H9 (cell line): Measurements from ENCODE around the gene PGLYRP2. TPM values are rescaled to one million over a fixed set of nuclear protein-coding genes. Genes with fewer than 3 reads are reported as not detected.

Source experiments
- DNase-seq: peaks from one replicate; pipeline ENCODE4 v3.0.0-alpha.2; 2017
- H2AFZ ChIP-seq: one replicate; pipeline ENCODE4 v1.6.1; 2013; ENCODE audit warnings: mild to moderate bottlenecking, low read length, control low read depth, moderate library complexity
- H2AK5ac ChIP-seq: 2 replicates; pipeline ENCODE4 v1.6.1; 2013; ENCODE audit warnings: low read length, control low read depth, mixed read lengths; ENCODE audit not compliant: insufficient read length
- H2BK120ac ChIP-seq: one replicate; pipeline ENCODE4 v1.6.1; 2013; ENCODE audit warnings: low read depth, mild to moderate bottlenecking, low read length, control low read depth, inconsistent platforms; ENCODE audit not compliant: poor library complexity, severe bottlenecking
- H2BK12ac ChIP-seq: 2 replicates; pipeline ENCODE4 v1.6.1; 2013; ENCODE audit warnings: low read length, control low read depth, mixed read lengths, low read depth; ENCODE audit not compliant: insufficient read length
- H2BK15ac ChIP-seq: 2 replicates; pipeline ENCODE4 v1.6.1; 2013; ENCODE audit warnings: low read depth, low read length, control low read depth
- H2BK20ac ChIP-seq: one replicate; pipeline ENCODE4 v1.6.1; 2013; ENCODE audit warnings: low read depth, mild to moderate bottlenecking, low read length, control low read depth, inconsistent platforms; ENCODE audit not compliant: poor library complexity, severe bottlenecking
- H2BK5ac ChIP-seq: 2 replicates; pipeline ENCODE4 v1.6.1; 2013; ENCODE audit warnings: low read length, control low read depth, mixed read lengths; ENCODE audit not compliant: insufficient read length
- H3K14ac ChIP-seq: 2 replicates; pipeline ENCODE4 v1.6.1; 2013; ENCODE audit warnings: low read length, control low read depth; ENCODE audit not compliant: insufficient read depth
- H3K18ac ChIP-seq: 2 replicates; pipeline ENCODE4 v1.6.1; 2013; ENCODE audit warnings: low read depth, mild to moderate bottlenecking, mixed read lengths, low read length, control low read depth; ENCODE audit not compliant: insufficient read length
- H3K23ac ChIP-seq: 2 replicates; pipeline ENCODE4 v1.6.1; 2013; ENCODE audit warnings: low read length, control low read depth, mixed read lengths, low read depth; ENCODE audit not compliant: insufficient read length
- H3K23me2 ChIP-seq: 2 replicates; pipeline ENCODE4 v1.6.1; 2013; ENCODE audit warnings: low read depth, mild to moderate bottlenecking, mixed read lengths, low read length, control low read depth; ENCODE audit not compliant: insufficient read length, poor library complexity, severe bottlenecking
- H3K27ac ChIP-seq: 2 replicates; pipeline ENCODE4 v1.5.1; 2013; ENCODE audit warnings: low read length, control low read depth, mixed read lengths, low read depth; ENCODE audit not compliant: insufficient read length
- H3K27me3 ChIP-seq: 2 replicates; pipeline ENCODE4 v1.6.1; 2013; ENCODE audit warnings: low read length, control low read depth, inconsistent platforms; ENCODE audit not compliant: insufficient read depth
- H3K4ac ChIP-seq: 2 replicates; pipeline ENCODE4 v1.6.1; 2013; ENCODE audit warnings: low read depth, mild to moderate bottlenecking, control low read depth, inconsistent platforms, low read length, moderate library complexity
- H3K4me1 ChIP-seq: 2 replicates; pipeline ENCODE4 v1.6.1; 2013; ENCODE audit warnings: low read length, control low read depth, inconsistent platforms; ENCODE audit not compliant: insufficient read depth
- H3K4me2 ChIP-seq: 2 replicates; pipeline ENCODE4 v1.6.1; 2013; ENCODE audit warnings: low read length, control low read depth, mixed read lengths; ENCODE audit not compliant: insufficient read length, insufficient read depth
- H3K56ac ChIP-seq: 2 replicates; pipeline ENCODE4 v1.6.1; 2013; ENCODE audit warnings: low read depth, mild to moderate bottlenecking, mixed read lengths, low read length, control low read depth; ENCODE audit not compliant: insufficient read length
- H3K79me1 ChIP-seq: 2 replicates; pipeline ENCODE4 v1.6.1; 2013; ENCODE audit warnings: low read depth, mild to moderate bottlenecking, moderate library complexity, low read length, control low read depth, inconsistent platforms; ENCODE audit not compliant: insufficient read depth, poor library complexity, severe bottlenecking
- H3K79me2 ChIP-seq: 2 replicates; pipeline ENCODE4 v1.6.1; 2013; ENCODE audit warnings: low read length, control low read depth, inconsistent platforms; ENCODE audit not compliant: insufficient read depth
- H3K9ac ChIP-seq: 2 replicates; pipeline ENCODE4 v1.6.1; 2013; ENCODE audit warnings: low read length, control low read depth, mixed read lengths; ENCODE audit not compliant: insufficient read length; ENCODE audit errors: extremely low read depth
- H3K9me3 ChIP-seq: one replicate; pipeline ENCODE4 v1.6.1; 2013; ENCODE audit warnings: low read depth, low read length, inconsistent platforms; ENCODE audit not compliant: control insufficient read depth
- H3T11ph ChIP-seq: one replicate; pipeline ENCODE4 v1.6.1; 2013; ENCODE audit warnings: mild to moderate bottlenecking, low read length, control low read depth, inconsistent platforms
- H4K20me1 ChIP-seq: one replicate; pipeline ENCODE4 v1.6.1; 2013; ENCODE audit not compliant: control insufficient read depth, insufficient read length, insufficient read depth
- H4K5ac ChIP-seq: 2 replicates; pipeline ENCODE4 v1.6.1; 2013; ENCODE audit warnings: low read depth, mild to moderate bottlenecking, mixed read lengths, low read length, control low read depth; ENCODE audit not compliant: insufficient read length
- H4K8ac ChIP-seq: replicated peaks from 2 replicates; pipeline ENCODE4 v1.6.1; 2013; ENCODE audit warnings: low read length, control low read depth, mixed read lengths, low read depth; ENCODE audit not compliant: insufficient read length
- H4K91ac ChIP-seq: 2 replicates; pipeline ENCODE4 v1.6.1; 2013; ENCODE audit warnings: low read depth, mild to moderate bottlenecking, moderate library complexity, mixed read lengths, low read length, control low read depth; ENCODE audit not compliant: insufficient read length
- H3K27ac Mint-ChIP-seq, 3 experiments: 2 replicates in 2 of 3; 3 replicates in 1 of 3; pipeline ENCODE4 v1.8.0; 2020 to 2021; ENCODE audit warnings: mixed read lengths in 3 of 3, mild to moderate bottlenecking in 1 of 3, moderate library complexity in 1 of 3
- H3K27me3 Mint-ChIP-seq: 2 replicates; pipeline ENCODE4 v1.8.0; 2021; ENCODE audit warnings: low read depth, mild to moderate bottlenecking, moderate library complexity, mixed read lengths
- H3K36me3 Mint-ChIP-seq, 3 experiments: 2 replicates in 2 of 3; 3 replicates in 1 of 3; pipeline ENCODE4 v1.8.0; 2020 to 2021; ENCODE audit warnings: low read depth in 3 of 3, mixed read lengths in 3 of 3; ENCODE audit not compliant: insufficient read depth in 1 of 3
- H3K4me1 Mint-ChIP-seq, 2 experiments: 2 replicates each; pipeline ENCODE4 v1.8.0; 2020; ENCODE audit warnings: mixed read lengths in 2 of 2
- H3K4me3 Mint-ChIP-seq, 2 experiments: 2 replicates in 1 of 2; 3 replicates in 1 of 2; pipeline ENCODE4 v1.8.0; 2020 to 2021; ENCODE audit warnings: mild to moderate bottlenecking in 2 of 2, mixed read lengths in 2 of 2, moderate library complexity in 1 of 2
- H3K9me3 Mint-ChIP-seq, 2 experiments: 2 replicates in 1 of 2; 3 replicates in 1 of 2; pipeline ENCODE4 v1.8.0; 2020; ENCODE audit warnings: mild to moderate bottlenecking in 2 of 2, mixed read lengths in 2 of 2, moderate library complexity in 1 of 2
- WGBS: extraction: QIAGEN DNeasy Blood & Tissue Kit; methylation state at CpG from one replicate; pipeline ENCODE4 v1.1.7; 2013; ENCODE audit warnings: missing lambda C conversion rate, low lambda C conversion rate, mixed read lengths; ENCODE audit not compliant: insufficient read length; ENCODE audit errors: extremely low coverage; 5-methylcytosine and 5-hydroxymethylcytosine counted together
- total RNA-seq: library from RNA; stranded (reverse); gene quantifications from 2 replicates; pipeline ENCODE4 v1.2.1, GENCODE V29; 2021
- TF ChIP-seq, protein P1 (sequence below): fragments of 200-600 bp; sonication (generic); conservative IDR thresholded peaks from 3 replicates; pipeline ENCODE4 v1.8.0; 2021; ENCODE audit warnings: antibody characterized with exemption, mild to moderate bottlenecking

PGLYRP2 gene
- total RNA-seq, 1 experiment from 2014 or later = not detected

DNA sequence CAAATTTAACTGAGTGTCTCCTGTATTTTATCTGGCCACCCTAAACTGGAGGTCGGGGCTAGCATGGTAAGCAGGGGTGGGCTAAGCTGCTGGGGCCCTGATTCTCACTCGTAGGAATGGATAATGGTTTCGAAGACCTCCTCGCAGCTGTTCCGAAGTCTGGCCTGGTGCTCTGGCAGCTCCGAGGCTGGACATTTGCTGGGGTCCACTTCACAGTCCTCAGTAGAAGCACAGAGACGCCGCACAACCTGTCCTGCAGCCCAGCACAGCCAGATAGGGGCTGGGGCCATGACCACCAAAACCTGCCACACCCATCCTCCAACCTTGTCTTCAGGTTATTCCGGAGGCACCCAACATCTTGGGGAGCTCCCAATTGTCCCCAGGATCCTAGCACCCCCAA, 23.3 kb downstream of the PGLYRP2 start:
- Histone ChIP-seq H3K79me1 (no peaks in the 10 kb centered on the region), H4K8ac (no peak overlapping the region), H2AK5ac (no peak overlapping the region), H3K27ac (no peak overlapping the region), H3K9me3 (no peaks in the 10 kb centered on the region), H3K79me2 (no peaks in the 10 kb centered on the region), H3T11ph (no peak overlapping the region), H3K18ac (no peak overlapping the region), H3K4me2 (peak overlapping the region; percentile 39), H4K91ac (no peak overlapping the region), H2AFZ (no peak overlapping the region), H2BK15ac (no peak overlapping the region), H3K14ac (no peak overlapping the region), H3K27me3 (peaks cover 14% of the 10 kb centered on the region; the same call in 1 of the 2 replicates), H2BK12ac (no peak overlapping the region), H2BK120ac (no peak overlapping the region), H2BK5ac (no peak overlapping the region), H3K23me2 (peaks cover 19% of the 10 kb centered on the region), H3K56ac (no peak overlapping the region), H3K23ac (no peak overlapping the region), H3K9ac (no peak overlapping the region), H2BK20ac (no peak overlapping the region), H4K5ac (no peak overlapping the region), H4K20me1 (no peaks in the 10 kb centered on the region), H3K4ac (no peak overlapping the region), H3K4me1 (no peaks in the 10 kb centered on the region)
- H3K27me3 Mint-ChIP-seq = peaks cover 81% of the 10 kb centered on the region
- H3K36me3 Mint-ChIP-seq = no peaks in the 10 kb centered on the region
- H3K4me3 Mint-ChIP-seq = peak overlapping the region in 1 of 2 experiments; percentile 72; a peak in 3 of 5 replicates
- DNase-seq = no peak
- WGBS = no CpG with 5 or more reads among the region's 9 CpGs
- H3K27ac Mint-ChIP-seq = no peak overlapping the region
- TF ChIP-seq, protein P1, sequence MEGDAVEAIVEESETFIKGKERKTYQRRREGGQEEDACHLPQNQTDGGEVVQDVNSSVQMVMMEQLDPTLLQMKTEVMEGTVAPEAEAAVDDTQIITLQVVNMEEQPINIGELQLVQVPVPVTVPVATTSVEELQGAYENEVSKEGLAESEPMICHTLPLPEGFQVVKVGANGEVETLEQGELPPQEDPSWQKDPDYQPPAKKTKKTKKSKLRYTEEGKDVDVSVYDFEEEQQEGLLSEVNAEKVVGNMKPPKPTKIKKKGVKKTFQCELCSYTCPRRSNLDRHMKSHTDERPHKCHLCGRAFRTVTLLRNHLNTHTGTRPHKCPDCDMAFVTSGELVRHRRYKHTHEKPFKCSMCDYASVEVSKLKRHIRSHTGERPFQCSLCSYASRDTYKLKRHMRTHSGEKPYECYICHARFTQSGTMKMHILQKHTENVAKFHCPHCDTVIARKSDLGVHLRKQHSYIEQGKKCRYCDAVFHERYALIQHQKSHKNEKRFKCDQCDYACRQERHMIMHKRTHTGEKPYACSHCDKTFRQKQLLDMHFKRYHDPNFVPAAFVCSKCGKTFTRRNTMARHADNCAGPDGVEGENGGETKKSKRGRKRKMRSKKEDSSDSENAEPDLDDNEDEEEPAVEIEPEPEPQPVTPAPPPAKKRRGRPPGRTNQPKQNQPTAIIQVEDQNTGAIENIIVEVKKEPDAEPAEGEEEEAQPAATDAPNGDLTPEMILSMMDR = no peak
- H3K4me1 Mint-ChIP-seq = peaks cover 7 to 21% of the 10 kb centered on the region in 2 experiments
- no peaks in the 10 kb centered on the region; a peak in 4 of 5 replicates for H3K9me3 Mint-ChIP-seq
